Kidney (tissue), 14 donors: ENCODE measurements around the gene CEP112. TPM values are rescaled to one million over a fixed set of nuclear protein-coding genes. Genes with fewer than 3 reads are reported as not detected.
"Not testable (repeated sequence)": the region's sequence is repeated elsewhere in the genome, so short reads cannot be mapped to it uniquely, and the experiment has no call there.

Experiments
- DNase-seq, 5 donors: peaks; one replicate each; pipeline ENCODE4 v3.0.0-alpha.2; 2013 to 2020
- FAIRE-seq: peaks from 2 replicates; lab custom pipeline; 2012; peaks lifted over from hg19 to GRCh38; lab: Jason Lieb, UNC
- H3K27ac ChIP-seq, 2 donors: one replicate each; pipeline ENCODE4 v1.7.0; 2013; ENCODE audit warnings: low read depth in 2 of 2, low read length in 2 of 2, inconsistent platforms in 1 of 2
- H3K27me3 ChIP-seq: one replicate; pipeline ENCODE4 v1.7.1; 2013; ENCODE audit warnings: low read length, inconsistent platforms; ENCODE audit not compliant: control insufficient read depth, insufficient read depth
- H3K36me3 ChIP-seq, 3 donors: one replicate each; pipeline versions ENCODE4 v1.7.0 to v1.7.1; 2013; ENCODE audit warnings: low read length in 3 of 3, control low read depth in 1 of 3, inconsistent platforms in 1 of 3; ENCODE audit not compliant: insufficient read depth in 3 of 3, control insufficient read depth in 2 of 3
- H3K4me1 ChIP-seq, 3 donors: one replicate each; pipeline versions ENCODE4 v1.7.0 to v1.7.1; 2013; ENCODE audit warnings: low read length in 3 of 3, inconsistent platforms in 1 of 3, low read depth in 1 of 3; ENCODE audit not compliant: control insufficient read depth in 2 of 3, insufficient read depth in 2 of 3
- H3K4me3 ChIP-seq, 3 donors: one replicate each; pipeline versions ENCODE4 v1.7.0 to v1.8.1; 2013; ENCODE audit warnings: low read length in 3 of 3, control low read depth in 1 of 3, inconsistent platforms in 1 of 3
- H3K9ac ChIP-seq, 3 donors: one replicate each; pipeline versions ENCODE4 v1.7.0 to v1.7.1; 2013; ENCODE audit warnings: low read length in 3 of 3, control low read depth in 1 of 3, inconsistent platforms in 1 of 3
- H3K9me3 ChIP-seq, 3 donors: one replicate each; pipeline versions ENCODE4 v1.7.0 to v1.7.1; 2013; ENCODE audit warnings: low read length in 3 of 3, control low read depth in 1 of 3, inconsistent platforms in 1 of 3; ENCODE audit not compliant: control insufficient read depth in 2 of 3, insufficient read depth in 1 of 3
- CTCF ChIP-seq: IDR thresholded peaks from 3 replicates; pipeline ENCODE4 v1.5.1; 2012; ENCODE audit warnings: mild to moderate bottlenecking, moderate library complexity, borderline replicate concordance; ENCODE audit not compliant: insufficient read depth; ENCODE audit errors: extremely low read depth
- intact Hi-C: fragments of 100-400 bp; cut with DNase I; formaldehyde crosslinking; loops from one replicate; pipeline ENCODE4 v1.11.1; 2022
- polyA plus RNA-seq: library from polyadenylated mRNA; stranded (reverse); fragments of 350-450 nt; fragmentation: Illumina TruSeq; extraction: RNeasy Lipid Tissue Mini Kit (QIAGEN cat#74804); gene quantifications from one replicate; pipeline ENCODE4 v1.2.3, GENCODE V29; 2014; ENCODE audit warnings: low read depth, low replicate concordance; ENCODE audit not compliant: insufficient read depth
- total RNA-seq: library from RNA; stranded (reverse); fragmentation: NEBNext Ultra II Directional; extraction: Animal tissue kit (Norgen Biotek cat#: 25700); gene quantifications from one replicate; pipeline ENCODE4 v1.2.1, GENCODE V29; 2021
- donor health status: control.
- donor health status: control.
- donor health status: control.
- donor health status: control.
- donor health status: control.
- donor health status: DM: yes; HTN: yes; CAD: no.
- donor health status: Normal renal cell carcinoma (clear cell type).

The CEP112 gene
- total and polyA plus RNA-seq, 2 donors from 2014 or later: 17.0 to 27.4 TPM

DNA sequence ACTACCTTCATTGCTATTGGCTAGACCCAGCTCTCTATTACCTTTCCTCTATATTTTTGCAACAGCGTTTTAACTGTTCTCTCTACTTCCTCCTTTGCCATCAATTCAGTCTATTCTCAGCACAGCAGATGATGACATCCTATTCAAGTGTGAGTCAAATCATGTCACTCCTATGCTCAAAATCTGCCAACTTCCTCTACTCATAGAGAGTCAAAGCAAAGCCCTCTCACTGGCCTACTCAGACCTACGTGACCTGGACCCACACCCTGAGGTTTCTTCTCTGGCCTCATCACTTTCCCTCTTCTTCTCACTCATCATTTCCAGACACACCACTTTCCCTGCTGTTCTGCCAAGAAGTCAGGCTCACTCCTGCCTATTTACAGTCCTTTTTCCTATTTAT is 341.4 kb downstream of the CEP112 start:
- no peak overlapping the region for H3K9ac ChIP-seq
- H3K27ac ChIP-seq: no peak overlapping the region
- no peak for TF ChIP-seq CTCF
- no peak for FAIRE-seq
- no peak for DNase-seq
- H3K4me3 ChIP-seq: no peak overlapping the region
- H3K36me3 ChIP-seq: no peaks in the 10 kb centered on the region
- no peaks in the 10 kb centered on the region for H3K27me3 ChIP-seq
- H3K9me3 ChIP-seq: no peaks in the 10 kb centered on the region
- intact Hi-C loops: no loop called here
- no peaks in the 10 kb centered on the region for H3K4me1 ChIP-seq

DNA sequence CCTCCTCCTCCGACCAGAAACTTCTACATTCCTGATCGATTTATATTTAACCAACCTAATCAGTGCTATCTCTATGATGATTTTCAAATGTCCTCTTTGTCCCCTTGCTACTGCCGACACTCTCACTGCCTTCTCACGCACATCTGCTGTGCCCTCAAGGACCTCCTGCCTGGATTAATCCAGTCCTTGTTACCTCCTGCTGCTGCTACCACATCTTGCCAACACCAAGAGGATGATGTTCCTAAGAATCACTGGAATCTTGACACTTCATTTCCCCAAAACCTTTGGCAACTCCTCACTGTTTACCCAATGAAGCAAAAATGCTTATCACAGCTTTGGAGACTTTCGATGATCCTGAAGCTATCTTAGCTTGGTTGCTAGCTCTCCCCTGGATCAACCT is 343.2 kb downstream of the CEP112 start:
- no peak overlapping the region for H3K9ac ChIP-seq
- TF ChIP-seq CTCF: no peak
- DNase-seq (no peak), FAIRE-seq (no peak)
- no peak overlapping the region for H3K4me3 ChIP-seq
- H3K27me3 ChIP-seq: no peaks in the 10 kb centered on the region
- no peaks in the 10 kb centered on the region for H3K36me3 ChIP-seq
- intact Hi-C loops: no loop called here
- no peak overlapping the region for H3K27ac ChIP-seq
- H3K4me1 ChIP-seq: no peaks in the 10 kb centered on the region
- no peaks in the 10 kb centered on the region for H3K9me3 ChIP-seq

- Histone ChIP-seq H3K27ac (no peak overlapping the region), H3K9ac (no peak overlapping the region), H3K27me3 (no peaks in the 10 kb centered on the region), H3K4me1 (no peaks in the 10 kb centered on the region), H3K9me3 (peaks cover 0 to 5% (median 0%) of the 10 kb centered on the region in 3 donors), H3K4me3 (no peak overlapping the region), H3K36me3 (no peaks in the 10 kb centered on the region)
- FAIRE-seq: no peak
- TF ChIP-seq CTCF: no peak
- intact Hi-C loops: no loop called here
- DNase-seq: no peak
Observed at GRCh38 chr17:65841089-65841488, 350.8 kb downstream of the CEP112 start.

- H3K4me1 ChIP-seq, H3K27me3 ChIP-seq, intact Hi-C loops, H3K27ac ChIP-seq, DNase-seq, H3K9ac ChIP-seq, H3K36me3 ChIP-seq, H3K4me3 ChIP-seq, FAIRE-seq: not testable (repeated sequence)
- H3K9me3 ChIP-seq: peaks cover 2 to 23% (median 10%) of the 10 kb centered on the region in 3 donors
Observed at GRCh38 chr17:65837232-65837631, 354.7 kb downstream of the CEP112 start.
